Endothelial cell of umbilical vein (primary cell): ENCODE data around the gene CD2AP. TPM values are rescaled to one million over a fixed set of nuclear protein-coding genes. Genes with fewer than 3 reads are reported as not detected.

Experiments
- BruUV-seq: library from RNA; stranded (reverse); fragments of 400-500 nt; replicated peaks from 2 replicates; lab custom pipeline; 2021; lab: Mats Ljungman, UMichigan
- CTCF ChIA-PET: fragments of 300-600, 350-600 bp; sonication (Branson Sonifier 250); formaldehyde crosslinking; loops from one replicate; lab custom pipeline; 2021; ENCODE audit warnings: antibody characterized with exemption, inconsistent platforms; lab: Charles Lee
- POLR2A ChIA-PET: fragments of 300-600, 350-600 bp; sonication (Branson Sonifier 250); formaldehyde crosslinking; loops from one replicate; lab custom pipeline; 2021; ENCODE audit warnings: antibody characterized with exemption, inconsistent platforms; lab: Charles Lee
- DNase-seq: peaks from one replicate; pipeline ENCODE4 v3.0.0-alpha.2; 2011; ENCODE audit warnings: low read depth, low spot score
- FAIRE-seq: peaks from 2 replicates; lab custom pipeline; 2011; peaks lifted over from hg19 to GRCh38; lab: Jason Lieb, UNC
- H2AFZ ChIP-seq: 2 replicates; pipeline ENCODE4 v1.6.0; 2012; ENCODE audit warnings: low read depth, low read length, control low read depth, inconsistent platforms
- H3K27ac ChIP-seq: 2 replicates; pipeline ENCODE4 v1.5.1; 2011; ENCODE audit warnings: low read depth, mild to moderate bottlenecking, control low read depth, low read length, moderate library complexity; ENCODE audit not compliant: insufficient read depth
- H3K27me3 ChIP-seq, 2 experiments: 2 replicates each; pipeline versions ENCODE4 v1.6.0 to v1.6.1; 2011; ENCODE audit warnings: low read length in 2 of 2, mixed read lengths in 1 of 2; ENCODE audit not compliant: control insufficient read depth in 2 of 2, insufficient read depth in 2 of 2
- H3K36me3 ChIP-seq, 2 experiments: 2 replicates in 1 of 2; 3 replicates in 1 of 2; pipeline ENCODE4 v1.5.1; 2011; ENCODE audit warnings: low read length in 2 of 2, mild to moderate bottlenecking in 1 of 2, moderate library complexity in 1 of 2; ENCODE audit not compliant: control insufficient read depth in 2 of 2, insufficient read depth in 2 of 2; ENCODE audit errors: extremely low read depth in 1 of 2
- H3K4me1 ChIP-seq: 3 replicates; pipeline ENCODE4 v1.5.1; 2011; ENCODE audit warnings: mild to moderate bottlenecking, low read length; ENCODE audit not compliant: control insufficient read depth, insufficient read depth; ENCODE audit errors: extremely low read depth
- H3K4me2 ChIP-seq: 2 replicates; pipeline ENCODE4 v1.6.1; 2011; ENCODE audit warnings: low read length, control low read depth, mixed read lengths; ENCODE audit not compliant: insufficient read depth
- H3K4me3 ChIP-seq, 3 experiments: fragments of 200-600 bp in 1 of 3; sonication (generic), shearing (Covaris generic) in 1 of 3; replicated peaks in 1 of 3; 2 replicates each; pipeline ENCODE4 v1.5.1; 2011 to 2016; ENCODE audit warnings: control low read depth in 3 of 3, low read length in 3 of 3, mild to moderate bottlenecking in 2 of 3, inconsistent platforms in 1 of 3, low read depth in 1 of 3, moderate library complexity in 1 of 3; ENCODE audit not compliant: insufficient read depth in 1 of 3
- H3K79me2 ChIP-seq: 2 replicates; pipeline ENCODE4 v1.6.0; 2012; ENCODE audit warnings: low read length, inconsistent platforms; ENCODE audit not compliant: control insufficient read depth, insufficient read depth
- H3K9ac ChIP-seq: replicated peaks from 2 replicates; pipeline ENCODE3; 2011; ENCODE audit warnings: low read length, control low read depth; ENCODE audit not compliant: insufficient read depth; ENCODE audit errors: extremely low read depth
- H3K9me1 ChIP-seq: replicated peaks from 3 replicates; pipeline ENCODE4 v1.6.0; 2011; ENCODE audit warnings: mild to moderate bottlenecking, low read length; ENCODE audit not compliant: control insufficient read depth, insufficient read depth; ENCODE audit errors: extremely low read depth
- H3K9me3 ChIP-seq: replicated peaks from 2 replicates; pipeline ENCODE4 v1.5.1; 2012; ENCODE audit warnings: low read length, inconsistent platforms; ENCODE audit not compliant: control insufficient read depth, insufficient read depth
- H4K20me1 ChIP-seq: replicated peaks from 2 replicates; pipeline ENCODE3; 2011; ENCODE audit warnings: mild to moderate bottlenecking, low read length; ENCODE audit not compliant: control insufficient read depth, insufficient read depth; ENCODE audit errors: extremely low read depth
- EZH2 ChIP-seq: IDR thresholded peaks from 2 replicates; pipeline ENCODE4 v1.6.1; 2012; ENCODE audit warnings: borderline replicate concordance, low read depth, mild to moderate bottlenecking, moderate library complexity, low read length, inconsistent platforms; ENCODE audit not compliant: severe bottlenecking
- FOS ChIP-seq: IDR thresholded peaks from 2 replicates; pipeline ENCODE4 v1.6.1; 2011; ENCODE audit warnings: mild to moderate bottlenecking, low read length, moderate library complexity, borderline replicate concordance; ENCODE audit not compliant: insufficient read depth
- GATA2 ChIP-seq: IDR thresholded peaks from 2 replicates; pipeline ENCODE4 v1.7.0; 2011; ENCODE audit warnings: low read depth, mild to moderate bottlenecking, moderate library complexity, mixed read lengths, low read length; ENCODE audit not compliant: insufficient read length, insufficient read depth
- JUN ChIP-seq: IDR thresholded peaks from 2 replicates; pipeline ENCODE4 v1.6.1; 2011; ENCODE audit warnings: borderline replicate concordance, low read depth; ENCODE audit not compliant: insufficient read length, insufficient read depth
- MYC ChIP-seq: IDR thresholded peaks from one replicate; pipeline ENCODE4 v1.6.1; 2011; ENCODE audit warnings: mild to moderate bottlenecking, low read depth, low read length
- POLR2A ChIP-seq: IDR thresholded peaks from 2 replicates; pipeline ENCODE4 v1.6.1; 2012; ENCODE audit warnings: low read depth, mild to moderate bottlenecking, control low read depth, low read length
- POLR2AphosphoS5 ChIP-seq: IDR thresholded peaks from 2 replicates; pipeline ENCODE4 v1.6.1; 2012; ENCODE audit warnings: low read depth, mild to moderate bottlenecking, control low read depth, low read length, moderate library complexity; ENCODE audit not compliant: insufficient read depth
- dilution Hi-C: fragments of 300-500 bp; cut with MboI; formaldehyde crosslinking; loops from one replicate; pipeline ENCODE4 v1.15.0; 2019; ENCODE audit warnings: low sequenced_read_pairs; ENCODE audit not compliant: extremely low pct_ligation_motif_present
- intact Hi-C: fragments of 100-400 bp; cut with micrococcal nuclease; formaldehyde crosslinking; loops from one replicate; pipeline ENCODE4 v1.10.0; 2022
- polyA plus RNA-seq, 4 experiments: library from polyadenylated mRNA; depleted of rRNA in 3 of 4; stranded (reverse) in 3 of 4; unstranded in 1 of 4; fragments of >200 nt; gene quantifications; 2 replicates each; pipeline versions ENCODE4 v1.2.1 to v1.2.3, GENCODE V29; 2011 to 2012; ENCODE audit warnings: missing spikeins in 1 of 4
- total RNA-seq: library from RNA; stranded (reverse); gene quantifications from 2 replicates; pipeline ENCODE4 v1.2.3, GENCODE V29; 2021
- TF ChIP-seq, protein P1 (sequence below), 2 donors: IDR thresholded peaks; 1 replicate in 1 of 2; 2 replicates in 1 of 2; pipeline ENCODE4 v1.5.1; 2011; ENCODE audit warnings: low read length in 2 of 2, mild to moderate bottlenecking in 2 of 2, moderate library complexity in 2 of 2, control low read depth in 1 of 2, inconsistent platforms in 1 of 2, low read depth in 1 of 2; ENCODE audit not compliant: insufficient read depth in 1 of 2; ENCODE audit errors: extremely low read depth in 1 of 2
- TF ChIP-seq, protein P2 (sequence below): IDR thresholded peaks from 2 replicates; pipeline ENCODE4 v1.6.1; 2011; ENCODE audit not compliant: insufficient read depth, insufficient read length

CD2AP gene
- total and polyA plus RNA-seq, 2 donors (not counting 3 experiments of a cell fraction or from before 2014, with no cell fraction given) = 4.2 to 39.8 TPM

DNA sequence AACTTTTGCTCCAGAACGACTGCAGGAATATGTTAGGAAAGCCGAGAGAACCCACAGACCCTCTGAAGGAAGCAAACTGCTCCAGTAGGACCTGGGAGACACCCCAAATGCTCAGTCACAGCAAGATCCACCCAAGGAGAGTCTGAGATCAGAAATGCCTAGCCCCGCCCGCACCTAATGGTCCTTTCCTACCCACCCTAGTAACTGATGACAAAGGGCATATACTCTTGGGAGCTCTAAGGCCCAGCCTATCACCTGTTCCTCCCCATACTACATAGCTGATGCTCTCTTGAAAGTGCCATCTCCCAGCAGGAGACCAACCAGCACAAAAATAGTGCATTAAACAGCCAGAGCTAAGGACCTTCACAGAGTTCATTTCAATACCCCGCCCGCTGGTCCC is 67.6 kb downstream of the CD2AP start:
- Histone ChIP-seq H3K79me2 (peaks cover 5% of the 10 kb centered on the region), H2AFZ (no peak overlapping the region), H3K9me3 (no peaks in the 10 kb centered on the region), H3K36me3 (peaks cover 0 to 6% of the 10 kb centered on the region in 2 experiments), H3K4me1 (no peaks in the 10 kb centered on the region), H3K27me3 (no peaks in the 10 kb centered on the region), H3K9me1 (no peaks in the 10 kb centered on the region), H3K9ac (no peak overlapping the region), H3K4me3 (no peak overlapping the region), H3K27ac (no peak overlapping the region), H3K4me2 (no peak overlapping the region), H4K20me1 (peaks cover 2% of the 10 kb centered on the region)
- ChIA-PET CTCF (no interaction called here), POLR2A (no interaction called here)
- dilution Hi-C loops (no loop called here), intact Hi-C loops (no loop called here)
- TF ChIP-seq EZH2 = no peak
- TF ChIP-seq, protein P1, sequence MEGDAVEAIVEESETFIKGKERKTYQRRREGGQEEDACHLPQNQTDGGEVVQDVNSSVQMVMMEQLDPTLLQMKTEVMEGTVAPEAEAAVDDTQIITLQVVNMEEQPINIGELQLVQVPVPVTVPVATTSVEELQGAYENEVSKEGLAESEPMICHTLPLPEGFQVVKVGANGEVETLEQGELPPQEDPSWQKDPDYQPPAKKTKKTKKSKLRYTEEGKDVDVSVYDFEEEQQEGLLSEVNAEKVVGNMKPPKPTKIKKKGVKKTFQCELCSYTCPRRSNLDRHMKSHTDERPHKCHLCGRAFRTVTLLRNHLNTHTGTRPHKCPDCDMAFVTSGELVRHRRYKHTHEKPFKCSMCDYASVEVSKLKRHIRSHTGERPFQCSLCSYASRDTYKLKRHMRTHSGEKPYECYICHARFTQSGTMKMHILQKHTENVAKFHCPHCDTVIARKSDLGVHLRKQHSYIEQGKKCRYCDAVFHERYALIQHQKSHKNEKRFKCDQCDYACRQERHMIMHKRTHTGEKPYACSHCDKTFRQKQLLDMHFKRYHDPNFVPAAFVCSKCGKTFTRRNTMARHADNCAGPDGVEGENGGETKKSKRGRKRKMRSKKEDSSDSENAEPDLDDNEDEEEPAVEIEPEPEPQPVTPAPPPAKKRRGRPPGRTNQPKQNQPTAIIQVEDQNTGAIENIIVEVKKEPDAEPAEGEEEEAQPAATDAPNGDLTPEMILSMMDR (IDR thresholded peaks at IDR 0.05; ENCODE audit: extremely low read depth in 1 of 2, insufficient read depth in 1 of 2, low read depth in 1 of 2, low read length in 2 of 2) = no peak
- TF ChIP-seq, protein P2, sequence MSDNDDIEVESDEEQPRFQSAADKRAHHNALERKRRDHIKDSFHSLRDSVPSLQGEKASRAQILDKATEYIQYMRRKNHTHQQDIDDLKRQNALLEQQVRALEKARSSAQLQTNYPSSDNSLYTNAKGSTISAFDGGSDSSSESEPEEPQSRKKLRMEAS = no peak
- no peak for TF ChIP-seq GATA2
- FAIRE-seq (no peak), DNase-seq (no peak)
- no TSS peak for BruUV-seq

DNA sequence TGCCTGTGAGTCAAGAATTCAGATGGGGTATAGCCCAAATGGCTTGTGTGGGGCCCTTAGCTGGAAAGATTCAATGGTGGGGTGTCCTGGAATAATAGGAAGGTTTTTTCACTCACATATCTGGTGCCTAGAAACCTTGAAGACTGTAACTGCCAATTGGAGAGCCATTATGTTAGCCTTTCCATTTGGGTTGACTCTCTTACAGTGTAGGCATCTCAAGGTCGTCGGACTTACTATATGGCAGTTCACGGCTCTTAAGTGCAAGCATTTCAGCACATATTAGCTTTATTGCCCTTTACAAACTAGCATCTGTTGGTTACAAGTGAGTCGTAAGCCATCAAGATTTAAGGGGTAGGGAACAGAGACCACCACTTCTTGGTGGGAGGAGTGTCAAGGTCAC is 74.1 kb downstream of the CD2AP start:
- Histone ChIP-seq H3K9ac (no peak overlapping the region), H3K4me2 (no peak overlapping the region), H4K20me1 (no peaks in the 10 kb centered on the region), H3K9me3 (no peaks in the 10 kb centered on the region), H3K36me3 (no peaks in the 10 kb centered on the region), H3K27ac (no peak overlapping the region), H3K9me1 (no peaks in the 10 kb centered on the region), H2AFZ (no peak overlapping the region), H3K4me3 (no peak overlapping the region), H3K4me1 (no peaks in the 10 kb centered on the region), H3K27me3 (no peaks in the 10 kb centered on the region), H3K79me2 (no peaks in the 10 kb centered on the region)
- DNase-seq (no peak), FAIRE-seq (no peak)
- dilution Hi-C loops = no loop called here
- POLR2A ChIA-PET = no interaction called here
- no TSS peak for BruUV-seq
- no peak for TF ChIP-seq GATA2
- TF ChIP-seq EZH2 = no peak
- no peak for TF ChIP-seq POLR2AphosphoS5
- TF ChIP-seq MYC = no peak
- TF ChIP-seq, protein P2 = no peak
- no peak for TF ChIP-seq JUN
- TF ChIP-seq FOS = no peak
- TF ChIP-seq, protein P1 (IDR thresholded peaks at IDR 0.05; ENCODE audit: extremely low read depth in 1 of 2, insufficient read depth in 1 of 2, low read depth in 1 of 2, low read length in 2 of 2) = no peak
- TF ChIP-seq POLR2A = no peak
- CTCF ChIA-PET = no interaction called here
- intact Hi-C loops = no loop called here
